Measurements from ENCODE around the gene INO80C. TPM values are rescaled to one million over a fixed set of nuclear protein-coding genes. Genes with fewer than 3 reads are reported as not detected.
"Not testable (repeated sequence)": the region's sequence is repeated elsewhere in the genome, so short reads cannot be mapped to it uniquely, and the experiment has no call there.

INO80C gene
- total RNA-seq, 2 experiments from 2014 or later, result 5.9 to 10.3 TPM

- peaks cover under 1% of the 10 kb centered on the region for H3K4me1 ChIP-seq (ENCODE audit: insufficient read depth, low read length, poor library complexity, severe bottlenecking)
- CTCF ChIA-PET (ENCODE audit: unreplicated experiment), result no interaction called here
- no peak overlapping the region for H2AFZ ChIP-seq (ENCODE audit: low read length)
Observed at GRCh38 chr18:35490894-35491699, 6.7 kb downstream of the INO80C start.

GRCh38 chr18:35489913-35490490 lies 7.8 kb downstream of the INO80C start:
- CTCF ChIA-PET (ENCODE audit: unreplicated experiment), result no interaction called here
- Histone ChIP-seq H4K20me1 (ENCODE audit: insufficient read depth, low read length) (no peaks in the 10 kb centered on the region), H3K36me3 (ENCODE audit: insufficient read depth, low read length) (no peaks in the 10 kb centered on the region), H3K27ac (ENCODE audit: low read depth, low read length, poor library complexity, severe bottlenecking) (no peak overlapping the region), H3K9me3 (ENCODE audit: low read length) (no peaks in the 10 kb centered on the region), H2AFZ (ENCODE audit: low read length) (no peak overlapping the region), H3K4me3 (ENCODE audit: low read depth, low read length, poor library complexity, severe bottlenecking) (no peak overlapping the region), H3K79me2 (ENCODE audit: insufficient read depth, low read depth, low read length) (no peaks in the 10 kb centered on the region), H3K4me1 (ENCODE audit: insufficient read depth, low read length, poor library complexity, severe bottlenecking) (no peaks in the 10 kb centered on the region), H3K4me2 (ENCODE audit: low read length) (no peak overlapping the region), H3K9me2 (ENCODE audit: insufficient read depth, low read length) (no peaks in the 10 kb centered on the region)
- DNase-seq (ENCODE audit: low spot score), result no peak
- POLR2A ChIA-PET, result no interaction called here
- intact Hi-C loops (cut with micrococcal nuclease; ENCODE audit: unreplicated experiment), result no loop called here
- BruUV-seq (replicated peaks), result no TSS peak
- TF ChIP-seq CTCF (conservative IDR thresholded peaks at IDR 0.05; ENCODE audit: low read length), result no peak
- no peak for TF ChIP-seq EZH2phosphoT487 (IDR thresholded peaks at IDR 0.05; ENCODE audit: borderline replicate concordance, low read depth, low read length)

More at GRCh38 chr18:35490894-35491699, 6.7 kb downstream of the INO80C start:
- Histone ChIP-seq H4K20me1 (ENCODE audit: insufficient read depth, low read length) (no peaks in the 10 kb centered on the region), H3K79me2 (ENCODE audit: insufficient read depth, low read depth, low read length) (no peaks in the 10 kb centered on the region), H3K9me3 (ENCODE audit: low read length) (no peaks in the 10 kb centered on the region), H3K27ac (ENCODE audit: low read depth, low read length, poor library complexity, severe bottlenecking) (no peak overlapping the region), H3K9me2 (ENCODE audit: insufficient read depth, low read length) (no peaks in the 10 kb centered on the region), H3K4me2 (ENCODE audit: low read length) (no peak overlapping the region), H3K36me3 (ENCODE audit: insufficient read depth, low read length) (no peaks in the 10 kb centered on the region), H3K4me3 (ENCODE audit: low read depth, low read length, poor library complexity, severe bottlenecking) (no peak overlapping the region)
- intact Hi-C loops (cut with micrococcal nuclease; ENCODE audit: unreplicated experiment), result no loop called here
- BruUV-seq (replicated peaks), result no TSS peak
- DNase-seq (ENCODE audit: low spot score), result no peak
- no peak for TF ChIP-seq CTCF (conservative IDR thresholded peaks at IDR 0.05; ENCODE audit: low read length)
- TF ChIP-seq EZH2phosphoT487 (IDR thresholded peaks at IDR 0.05; ENCODE audit: borderline replicate concordance, low read depth, low read length), result no peak
- POLR2A ChIA-PET, result no interaction called here

- H2AFZ ChIP-seq (ENCODE audit: low read length); H3K4me1 ChIP-seq (ENCODE audit: insufficient read depth, low read length, poor library complexity, severe bottlenecking); H3K9me2 ChIP-seq (ENCODE audit: insufficient read depth, low read length); H3K36me3 ChIP-seq (ENCODE audit: insufficient read depth, low read length); H3K4me3 ChIP-seq (ENCODE audit: low read depth, low read length, poor library complexity, severe bottlenecking); CTCF ChIA-PET (ENCODE audit: unreplicated experiment); H3K4me2 ChIP-seq (ENCODE audit: low read length); intact Hi-C loops (cut with micrococcal nuclease; ENCODE audit: unreplicated experiment); H3K9me3 ChIP-seq (ENCODE audit: low read length); POLR2A ChIA-PET; H4K20me1 ChIP-seq (ENCODE audit: insufficient read depth, low read length); H3K27ac ChIP-seq (ENCODE audit: low read depth, low read length, poor library complexity, severe bottlenecking); H3K79me2 ChIP-seq (ENCODE audit: insufficient read depth, low read depth, low read length); BruUV-seq (replicated peaks); DNase-seq (ENCODE audit: low spot score): not testable (repeated sequence)
Observed at GRCh38 chr18:35489281-35489680, 8.5 kb downstream of the INO80C start.

- H2AFZ ChIP-seq (ENCODE audit: low read length); H3K36me3 ChIP-seq (ENCODE audit: insufficient read depth, low read length); H3K4me2 ChIP-seq (ENCODE audit: low read length); H4K20me1 ChIP-seq (ENCODE audit: insufficient read depth, low read length); H3K9me2 ChIP-seq (ENCODE audit: insufficient read depth, low read length); H3K79me2 ChIP-seq (ENCODE audit: insufficient read depth, low read depth, low read length); POLR2A ChIA-PET; CTCF ChIA-PET (ENCODE audit: unreplicated experiment); H3K27ac ChIP-seq (ENCODE audit: low read depth, low read length, poor library complexity, severe bottlenecking); H3K9me3 ChIP-seq (ENCODE audit: low read length); intact Hi-C loops (cut with micrococcal nuclease; ENCODE audit: unreplicated experiment); DNase-seq (ENCODE audit: low spot score); H3K4me3 ChIP-seq (ENCODE audit: low read depth, low read length, poor library complexity, severe bottlenecking); H3K4me1 ChIP-seq (ENCODE audit: insufficient read depth, low read length, poor library complexity, severe bottlenecking); BruUV-seq (replicated peaks): not testable (repeated sequence)
Observed at GRCh38 chr18:35488396-35488795, 9.4 kb downstream of the INO80C start.

- H3K4me1 ChIP-seq (ENCODE audit: insufficient read depth, low read length, poor library complexity, severe bottlenecking); H3K79me2 ChIP-seq (ENCODE audit: insufficient read depth, low read depth, low read length); H3K4me2 ChIP-seq (ENCODE audit: low read length); DNase-seq (ENCODE audit: low spot score); H3K4me3 ChIP-seq (ENCODE audit: low read depth, low read length, poor library complexity, severe bottlenecking); CTCF ChIA-PET (ENCODE audit: unreplicated experiment); POLR2A ChIA-PET; H2AFZ ChIP-seq (ENCODE audit: low read length); intact Hi-C loops (cut with micrococcal nuclease; ENCODE audit: unreplicated experiment); H4K20me1 ChIP-seq (ENCODE audit: insufficient read depth, low read length); H3K9me2 ChIP-seq (ENCODE audit: insufficient read depth, low read length); H3K36me3 ChIP-seq (ENCODE audit: insufficient read depth, low read length); H3K27ac ChIP-seq (ENCODE audit: low read depth, low read length, poor library complexity, severe bottlenecking); BruUV-seq (replicated peaks); H3K9me3 ChIP-seq (ENCODE audit: low read length): not testable (repeated sequence)
Observed at GRCh38 chr18:35487525-35487924, 10.2 kb downstream of the INO80C start.

Measured in OCI-LY7 (cell line).